GM13977 (cell line): ENCODE results near the gene POLG.
A peak's percentile ranks its signal among the peaks of the same experiment; 100 is the strongest.

Experiments
- DNase-seq: peaks from one replicate; pipeline ENCODE4 v3.0.0; 2012; ENCODE audit warnings: low spot score
- in situ Hi-C: fragments of 300-500 bp; cut with MboI; formaldehyde crosslinking; loops from one replicate; pipeline ENCODE4 v1.12.0; 2022; ENCODE audit warnings: low sequenced_read_pairs, low pct_unique_long_range_greater_than_20kb, mixed read lengths, inconsistent platforms; ENCODE audit not compliant: unreplicated experiment
- TF ChIP-seq, protein P1 (sequence below): IDR thresholded peaks from 2 replicates; pipeline ENCODE4 v1.5.1; 2012; ENCODE audit warnings: mild to moderate bottlenecking, control low read depth; ENCODE audit not compliant: insufficient read depth; ENCODE audit errors: extremely low read depth, missing control alignments

The POLG gene

DNA sequence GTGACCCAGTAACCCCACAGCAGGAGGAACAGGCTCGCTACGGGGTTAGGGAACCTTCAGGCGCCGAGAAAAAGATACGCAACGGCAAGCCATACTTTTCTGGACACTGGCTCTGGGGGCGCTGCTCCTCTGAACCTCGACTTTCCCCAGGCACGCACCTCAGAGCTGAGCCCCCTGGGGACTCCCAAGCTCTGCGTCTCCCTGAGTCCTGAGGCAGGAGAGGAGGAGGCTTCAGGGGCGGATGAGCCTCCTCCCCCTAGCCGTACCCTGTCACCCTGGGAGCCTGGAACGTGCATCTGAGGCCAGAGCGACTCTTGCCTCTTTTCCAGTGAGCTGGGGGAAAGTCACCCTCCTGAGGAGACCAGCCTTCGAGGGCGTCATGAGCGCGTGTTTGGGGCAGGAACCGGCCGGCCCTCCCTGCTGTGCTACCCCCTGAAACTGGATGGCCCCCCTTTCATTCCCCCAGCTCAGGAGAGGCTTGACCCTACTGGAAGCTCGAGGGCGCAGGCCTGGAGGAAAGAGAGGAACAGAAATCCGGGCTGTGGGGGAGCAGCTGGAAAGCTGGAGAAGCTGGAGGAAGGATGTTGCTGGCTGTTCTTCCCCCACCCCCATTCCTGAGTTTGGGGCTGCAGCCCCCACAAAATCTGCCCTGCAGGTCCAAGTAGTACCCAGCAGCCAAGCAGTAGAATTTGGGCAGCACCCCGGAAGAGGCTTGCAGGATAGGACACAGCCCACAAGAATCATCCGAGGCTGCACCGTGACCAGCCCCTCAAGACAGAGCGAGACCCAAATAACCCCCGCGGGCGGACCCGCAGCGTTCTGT, 25.1 kb upstream of the POLG start:
- in situ Hi-C loops = no loop called here

DNA sequence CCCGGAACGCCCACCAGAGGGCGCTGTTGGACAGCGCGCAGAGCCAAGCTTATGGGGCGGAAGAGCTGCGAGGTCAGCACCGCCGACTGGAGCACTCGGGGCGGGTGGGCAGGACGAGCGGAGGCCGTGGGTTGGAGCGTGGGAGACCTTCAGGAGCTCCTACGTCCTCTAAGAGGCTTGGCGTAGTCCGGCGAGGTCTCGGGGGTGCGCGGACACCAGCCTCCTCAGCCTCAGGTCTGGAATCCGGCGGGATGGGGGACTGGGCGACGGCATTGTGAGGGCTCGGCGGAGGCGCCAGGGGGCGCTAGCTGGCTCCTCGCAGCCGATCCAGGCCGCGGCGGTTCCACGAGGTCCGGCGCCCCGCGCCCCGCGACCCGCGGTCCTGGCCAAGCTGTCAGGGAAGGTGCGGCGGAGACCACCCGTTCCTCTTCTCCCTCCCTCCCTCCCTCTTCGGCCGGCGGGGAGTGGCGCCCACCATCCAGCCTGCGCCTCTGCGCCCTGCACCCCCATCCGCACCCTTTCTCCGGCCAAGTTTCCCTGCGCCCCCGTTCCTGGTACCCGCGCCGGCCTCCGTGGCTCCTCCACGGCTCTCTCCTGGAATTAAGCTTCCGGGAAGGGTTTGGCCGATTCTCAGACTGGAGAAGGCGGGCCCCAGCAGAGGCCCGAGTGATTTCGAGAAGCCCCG, 24.3 kb upstream of the POLG start:
- in situ Hi-C loops = no loop called here
- peak; percentile 94 for DNase-seq
- TF ChIP-seq, protein P1, sequence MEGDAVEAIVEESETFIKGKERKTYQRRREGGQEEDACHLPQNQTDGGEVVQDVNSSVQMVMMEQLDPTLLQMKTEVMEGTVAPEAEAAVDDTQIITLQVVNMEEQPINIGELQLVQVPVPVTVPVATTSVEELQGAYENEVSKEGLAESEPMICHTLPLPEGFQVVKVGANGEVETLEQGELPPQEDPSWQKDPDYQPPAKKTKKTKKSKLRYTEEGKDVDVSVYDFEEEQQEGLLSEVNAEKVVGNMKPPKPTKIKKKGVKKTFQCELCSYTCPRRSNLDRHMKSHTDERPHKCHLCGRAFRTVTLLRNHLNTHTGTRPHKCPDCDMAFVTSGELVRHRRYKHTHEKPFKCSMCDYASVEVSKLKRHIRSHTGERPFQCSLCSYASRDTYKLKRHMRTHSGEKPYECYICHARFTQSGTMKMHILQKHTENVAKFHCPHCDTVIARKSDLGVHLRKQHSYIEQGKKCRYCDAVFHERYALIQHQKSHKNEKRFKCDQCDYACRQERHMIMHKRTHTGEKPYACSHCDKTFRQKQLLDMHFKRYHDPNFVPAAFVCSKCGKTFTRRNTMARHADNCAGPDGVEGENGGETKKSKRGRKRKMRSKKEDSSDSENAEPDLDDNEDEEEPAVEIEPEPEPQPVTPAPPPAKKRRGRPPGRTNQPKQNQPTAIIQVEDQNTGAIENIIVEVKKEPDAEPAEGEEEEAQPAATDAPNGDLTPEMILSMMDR = peak; percentile 98

More for the DNA sequence above, 25.1 kb upstream of the POLG start:
- DNase-seq = peak; percentile 45
- TF ChIP-seq, protein P1 = no peak

DNA sequence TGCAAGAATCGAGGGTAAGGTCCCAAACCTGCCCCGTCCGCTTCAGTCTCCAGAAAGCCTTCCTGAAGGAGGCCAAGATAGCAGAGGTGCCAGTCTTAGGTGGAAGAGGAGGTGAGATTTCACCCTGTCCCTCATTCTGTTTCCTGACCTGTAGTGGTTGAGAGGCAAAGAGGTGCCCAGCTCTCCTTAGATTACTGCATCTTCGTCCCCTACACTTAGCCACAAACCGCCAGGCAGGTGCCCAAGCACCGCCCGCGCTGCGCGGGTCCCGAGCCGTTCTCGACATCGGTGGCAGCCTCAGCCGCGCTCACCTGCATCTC, 23.8 kb upstream of the POLG start:
- peak; percentile 50 for DNase-seq
- TF ChIP-seq, protein P1 = no peak
- in situ Hi-C loops = no loop called here

DNA sequence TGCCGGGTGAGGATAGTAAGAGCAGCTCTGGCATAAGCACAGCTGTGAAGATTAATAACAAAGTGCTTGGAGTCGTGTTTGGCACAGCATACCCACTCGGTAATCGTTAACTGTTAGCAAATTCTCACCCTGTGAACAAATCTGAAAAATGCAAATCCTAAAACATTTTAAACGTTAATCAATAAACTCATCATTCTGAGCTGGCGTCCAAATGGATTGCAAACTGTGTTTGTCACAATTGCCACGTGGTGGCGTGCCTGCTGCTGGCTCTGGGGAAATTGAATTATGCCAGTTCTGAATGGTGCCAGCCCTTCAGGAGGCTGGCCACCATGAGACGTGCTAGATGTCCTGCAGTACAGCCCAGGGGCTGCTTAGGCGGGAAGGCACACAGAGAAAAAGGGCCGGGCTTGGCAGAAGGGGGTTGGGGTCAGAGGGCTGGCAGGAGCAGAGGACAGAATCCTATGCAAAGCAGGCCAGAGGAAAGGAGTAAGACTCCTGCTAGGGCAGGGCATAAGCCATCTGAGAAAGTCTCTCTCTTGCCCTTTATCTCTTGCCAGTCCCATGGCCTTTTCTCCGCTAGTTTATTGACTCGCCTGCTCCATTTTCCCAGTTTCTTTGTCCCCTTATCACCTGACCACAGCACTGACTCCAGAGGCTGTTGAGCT, 22.1 kb upstream of the POLG start:
- TF ChIP-seq, protein P1 = peak; percentile 68
- in situ Hi-C loops = no loop called here
- no peak for DNase-seq

DNA sequence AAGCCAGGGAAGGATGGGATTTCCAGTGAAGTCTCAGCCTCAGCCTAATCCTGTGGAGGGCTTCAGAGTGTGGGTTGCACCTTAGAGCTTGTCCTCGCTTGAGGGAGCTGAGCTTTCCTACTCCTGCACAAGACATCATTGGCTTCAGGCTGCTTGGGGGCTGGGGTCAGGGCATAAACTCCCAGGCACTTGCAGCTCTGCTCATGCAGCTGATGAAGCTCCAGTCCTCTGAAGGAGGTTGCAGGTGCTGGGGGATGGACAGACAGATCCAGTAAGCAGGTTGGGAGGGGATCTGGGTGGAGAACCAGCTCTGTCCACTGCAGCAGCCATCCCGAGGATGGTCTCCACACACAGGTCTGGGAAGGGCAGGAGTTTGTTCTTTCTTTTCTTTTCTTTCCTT, 19.4 kb upstream of the POLG start:
- TF ChIP-seq, protein P1 = no peak
- in situ Hi-C loops = no loop called here

DNA sequence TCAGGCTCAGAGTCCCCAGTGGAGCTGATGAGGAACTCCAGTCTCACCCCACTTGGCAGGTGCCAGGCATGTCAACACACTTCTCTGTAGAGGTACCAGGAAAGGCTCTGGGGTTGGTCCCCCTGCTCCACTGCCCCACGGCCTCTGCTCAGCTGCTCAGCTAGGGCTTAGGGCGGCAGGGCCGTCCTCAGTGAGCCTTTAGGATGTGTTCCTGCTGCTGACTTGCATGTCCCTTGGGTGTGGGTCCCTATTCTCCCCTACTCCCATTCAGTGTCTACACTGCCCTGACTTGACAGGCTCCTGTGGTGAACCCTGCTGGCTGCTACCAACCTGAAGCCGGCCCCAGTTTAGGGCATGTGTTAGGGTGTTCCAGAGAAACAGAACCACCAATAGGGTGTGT, 17.9 kb upstream of the POLG start:
- TF ChIP-seq, protein P1 = no peak
- in situ Hi-C loops = no loop called here
- DNase-seq = no peak

More for the DNA sequence above, 19.4 kb upstream of the POLG start:
- DNase-seq = no peak
